Activated CD8-positive, alpha-beta memory T cell treated with anti-CD3 and anti-CD28 coated beads for 48 hours (primary cell): ENCODE data around the gene CTBS.

Experiments used
- DNase-seq, 3 experiments: peaks; one replicate each; pipeline ENCODE4 v3.0.0-alpha.2; 2020; ENCODE audit warnings: low read depth in 2 of 3, low spot score in 2 of 3

The CTBS gene

DNA sequence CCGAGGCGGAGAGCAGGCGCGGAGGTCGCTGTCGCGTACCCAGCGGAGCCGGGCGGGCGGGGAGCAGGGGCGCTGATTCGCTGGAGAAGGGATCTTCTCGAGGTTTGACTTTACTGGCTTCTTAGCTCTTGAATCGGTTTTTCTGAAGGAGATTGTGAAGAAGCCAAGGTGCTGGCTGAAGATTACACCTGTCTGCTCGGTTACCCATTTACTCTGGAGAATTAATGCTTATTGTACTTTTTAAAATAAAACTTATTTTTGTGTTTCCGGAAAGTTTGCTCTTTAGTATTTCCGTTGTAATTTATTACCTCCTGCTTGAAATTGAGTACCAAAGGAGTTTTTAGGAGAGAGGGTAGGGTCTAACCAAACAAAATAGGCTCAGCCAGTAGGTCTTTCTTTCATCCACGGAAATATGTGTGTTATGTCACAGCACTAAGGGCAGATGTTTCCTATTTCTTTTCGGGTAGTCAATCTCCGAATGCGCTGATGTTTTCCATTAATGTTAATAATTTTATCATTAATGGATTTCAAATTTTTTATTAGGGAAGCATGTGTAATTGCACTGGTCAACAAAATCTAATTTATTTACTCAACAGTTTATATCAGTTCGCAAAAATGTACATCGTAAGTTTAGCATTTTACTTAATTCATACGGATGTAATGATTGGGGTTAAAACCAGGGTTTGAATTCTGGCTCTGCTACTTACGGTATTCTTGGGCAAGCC, 67.3 kb downstream of the CTBS start:
- no peak for DNase-seq

DNA sequence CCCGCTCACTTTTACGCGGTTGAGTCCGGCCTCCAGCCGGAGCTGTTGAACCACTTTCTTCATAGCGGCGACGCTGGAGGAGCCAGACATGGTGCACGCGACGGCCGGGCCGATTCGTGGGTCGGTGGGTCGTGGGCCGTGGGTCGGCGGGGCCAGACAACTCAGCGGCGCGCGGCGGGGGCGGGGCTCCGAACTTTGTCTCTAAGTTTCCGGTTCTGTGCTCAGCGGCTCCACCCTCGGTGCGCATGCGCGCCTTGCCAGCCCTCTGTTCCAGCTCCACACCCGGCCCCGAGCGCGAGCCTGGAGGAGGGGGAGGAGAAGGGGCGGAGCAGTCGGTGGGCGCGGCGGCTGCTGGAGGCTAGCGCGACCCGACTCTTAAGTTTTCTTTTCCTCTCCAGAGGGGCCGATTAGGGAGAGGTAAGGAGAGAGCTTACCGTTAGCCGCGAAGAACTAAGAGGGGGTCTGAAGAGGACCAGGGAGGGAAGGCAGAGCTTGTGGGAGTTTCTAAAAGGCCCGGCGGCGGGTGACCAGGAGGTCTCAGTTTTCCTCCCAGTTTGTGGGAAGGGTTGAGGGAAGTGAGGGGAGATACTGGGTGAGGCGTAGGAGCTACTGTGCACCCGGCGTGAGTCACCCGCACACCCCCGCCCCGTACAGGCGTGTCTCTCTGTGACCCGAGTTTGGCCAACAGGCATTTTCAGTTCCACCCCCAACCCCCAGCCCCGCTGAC, 68.1 kb downstream of the CTBS start, which contains the start of the genes GNG5 and SPATA1:
GNG5 (minus strand) TSS at position 580 of the 727 bp plus-strand sequence; CDS start at position 90, 490 bp downstream.
SPATA1 (plus strand) TSS at position 385 of the 727 bp plus-strand sequence. CDS start 9,974 bp downstream, outside the sequence.
- peak; percentile 94 to 96 (median 96) for DNase-seq

DNA sequence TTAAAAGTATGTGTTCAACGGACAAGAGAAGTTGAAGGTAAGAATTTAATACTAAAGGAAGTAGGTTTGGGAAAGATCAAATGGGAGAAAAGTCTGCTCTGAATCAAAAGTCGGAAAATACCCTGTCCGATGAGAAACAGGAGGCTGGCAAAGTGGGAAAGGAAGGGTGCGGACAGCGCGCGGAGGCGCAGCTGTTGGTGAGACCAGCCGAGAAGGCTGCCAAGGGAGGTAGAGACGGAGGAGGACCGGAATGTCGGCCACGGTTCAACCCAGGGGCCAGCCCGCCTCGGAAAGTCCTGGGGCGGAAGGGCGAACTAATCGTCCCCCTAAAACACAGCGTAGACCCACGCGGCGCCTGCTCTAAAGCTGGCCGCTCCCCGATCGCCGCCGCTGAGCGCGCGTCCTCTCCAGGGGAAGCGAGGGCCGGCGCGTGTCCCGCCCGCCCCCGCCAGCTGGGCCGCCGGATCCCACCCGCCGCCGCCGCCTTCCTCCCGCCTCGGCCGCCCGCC, 68.7 kb downstream of the CTBS start:
- DNase-seq: no peak

DNA sequence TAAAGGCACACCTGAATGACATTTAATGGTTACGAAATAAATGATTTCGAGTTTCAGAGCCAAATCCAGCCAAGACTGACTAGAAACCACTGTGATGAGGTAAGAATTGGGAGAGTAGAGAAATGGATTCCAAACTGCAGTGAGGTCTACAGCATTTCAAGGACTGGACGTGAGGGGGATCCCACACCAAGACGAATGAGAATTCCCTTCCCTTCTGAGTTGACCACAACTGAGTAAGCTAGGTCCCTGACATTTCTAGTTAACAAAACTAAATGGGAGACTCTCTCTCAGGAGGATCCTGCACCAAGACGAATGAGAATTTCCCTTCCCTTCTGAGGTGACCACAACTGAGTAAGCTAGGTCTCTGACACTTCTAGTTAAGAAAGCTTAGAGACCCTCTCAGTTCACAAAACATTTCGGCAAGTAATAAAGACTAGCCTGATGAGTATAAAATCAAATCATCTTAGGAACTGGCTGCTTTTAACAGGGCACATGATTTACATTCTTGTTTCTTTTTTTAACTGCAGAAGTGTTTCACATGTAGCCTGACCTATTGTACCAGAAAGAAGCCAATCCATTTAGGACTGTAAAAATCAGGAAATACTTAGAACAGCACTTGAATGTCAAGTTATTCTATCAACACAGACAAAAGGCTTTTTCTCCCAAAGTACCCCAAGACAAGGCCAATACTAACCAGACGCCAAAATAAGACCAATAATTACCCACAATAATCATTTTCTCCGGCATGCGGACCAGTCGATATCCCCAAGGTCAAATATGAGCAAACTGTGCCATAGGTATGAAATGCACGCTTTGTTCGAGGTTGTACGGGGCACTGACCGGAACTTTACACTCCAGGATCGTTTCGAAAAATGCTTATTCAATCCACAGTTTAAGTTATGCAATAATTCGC, 69.4 kb downstream of the CTBS start:
- no peak for DNase-seq

DNA sequence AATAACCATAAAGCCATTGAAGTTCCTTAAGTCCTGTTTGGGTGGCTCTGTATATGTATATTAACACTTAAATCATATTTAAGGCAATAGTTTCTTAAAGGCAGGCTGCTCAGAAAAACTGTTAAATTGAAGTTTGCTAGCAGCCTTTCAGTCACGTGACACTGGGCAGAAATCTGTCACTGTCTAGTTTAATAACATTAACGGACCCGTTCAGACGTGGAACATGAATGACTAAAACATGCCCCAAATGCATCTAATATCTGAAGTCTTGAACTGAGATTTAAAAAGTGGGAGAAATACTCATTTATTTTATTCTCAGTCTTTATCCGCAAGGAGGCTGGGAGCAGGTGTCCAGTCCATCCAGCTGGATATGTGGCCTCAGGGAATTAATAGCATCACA, 71.3 kb downstream of the CTBS start:
- DNase-seq: no peak
